ENCODE results near the gene ACBD6. TPM values are rescaled to one million over a fixed set of nuclear protein-coding genes. Genes with fewer than 3 reads are reported as not detected.

ACBD6 gene
- total and polyA plus RNA-seq, 4 donors: 8.3 to 17.3 (median 14.0) TPM

DNA sequence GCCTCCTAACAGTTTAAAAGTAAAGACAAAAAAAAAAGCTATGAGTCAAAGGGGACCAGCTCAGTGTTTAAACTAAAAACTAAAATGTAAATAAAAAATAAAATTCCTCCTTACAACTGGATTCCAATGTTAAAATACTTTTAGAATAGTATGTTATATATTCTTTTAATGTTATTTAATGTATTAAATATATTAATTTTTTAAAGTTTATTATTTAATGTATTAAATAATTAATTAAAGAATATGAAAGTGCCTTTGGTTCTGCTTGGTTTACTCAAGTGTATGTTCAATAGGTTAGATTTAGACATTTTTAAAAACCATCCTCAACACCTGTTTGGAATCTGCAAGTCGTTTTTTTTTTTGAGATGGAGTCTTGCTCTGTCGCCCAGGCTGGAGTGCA is 13.1 kb downstream of the ACBD6 start (continued):
- TF ChIP-seq ZBTB33 (IDR thresholded peaks at IDR 0.05) (no peak), TAF1 (conservative IDR thresholded peaks at IDR 0.05) (no peak)
- TF ChIP-seq, protein P1, sequence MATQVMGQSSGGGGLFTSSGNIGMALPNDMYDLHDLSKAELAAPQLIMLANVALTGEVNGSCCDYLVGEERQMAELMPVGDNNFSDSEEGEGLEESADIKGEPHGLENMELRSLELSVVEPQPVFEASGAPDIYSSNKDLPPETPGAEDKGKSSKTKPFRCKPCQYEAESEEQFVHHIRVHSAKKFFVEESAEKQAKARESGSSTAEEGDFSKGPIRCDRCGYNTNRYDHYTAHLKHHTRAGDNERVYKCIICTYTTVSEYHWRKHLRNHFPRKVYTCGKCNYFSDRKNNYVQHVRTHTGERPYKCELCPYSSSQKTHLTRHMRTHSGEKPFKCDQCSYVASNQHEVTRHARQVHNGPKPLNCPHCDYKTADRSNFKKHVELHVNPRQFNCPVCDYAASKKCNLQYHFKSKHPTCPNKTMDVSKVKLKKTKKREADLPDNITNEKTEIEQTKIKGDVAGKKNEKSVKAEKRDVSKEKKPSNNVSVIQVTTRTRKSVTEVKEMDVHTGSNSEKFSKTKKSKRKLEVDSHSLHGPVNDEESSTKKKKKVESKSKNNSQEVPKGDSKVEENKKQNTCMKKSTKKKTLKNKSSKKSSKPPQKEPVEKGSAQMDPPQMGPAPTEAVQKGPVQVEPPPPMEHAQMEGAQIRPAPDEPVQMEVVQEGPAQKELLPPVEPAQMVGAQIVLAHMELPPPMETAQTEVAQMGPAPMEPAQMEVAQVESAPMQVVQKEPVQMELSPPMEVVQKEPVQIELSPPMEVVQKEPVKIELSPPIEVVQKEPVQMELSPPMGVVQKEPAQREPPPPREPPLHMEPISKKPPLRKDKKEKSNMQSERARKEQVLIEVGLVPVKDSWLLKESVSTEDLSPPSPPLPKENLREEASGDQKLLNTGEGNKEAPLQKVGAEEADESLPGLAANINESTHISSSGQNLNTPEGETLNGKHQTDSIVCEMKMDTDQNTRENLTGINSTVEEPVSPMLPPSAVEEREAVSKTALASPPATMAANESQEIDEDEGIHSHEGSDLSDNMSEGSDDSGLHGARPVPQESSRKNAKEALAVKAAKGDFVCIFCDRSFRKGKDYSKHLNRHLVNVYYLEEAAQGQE (IDR thresholded peaks at IDR 0.05): no peak

- no peaks in the 10 kb centered on the region for H3K27me3 ChIP-seq (ENCODE audit: control insufficient read depth in 4 of 4, insufficient read depth in 4 of 4, low read length in 3 of 4)
- H3K4me1 ChIP-seq (ENCODE audit: control insufficient read depth in 4 of 4, insufficient read depth in 4 of 4, low read length in 3 of 4): no peaks in the 10 kb centered on the region
- H3K9ac ChIP-seq (ENCODE audit: low read depth in 1 of 2, low read length in 2 of 2): no peak overlapping the region
- no peaks in the 10 kb centered on the region for H3K9me3 ChIP-seq (ENCODE audit: control insufficient read depth in 4 of 4, low read length in 3 of 4)
- H3K36me3 ChIP-seq (ENCODE audit: control insufficient read depth in 4 of 4, insufficient read depth in 3 of 4, low read depth in 1 of 4, low read length in 3 of 4): peaks cover 0 to 3% (median 1%) of the 10 kb centered on the region in 4 donors
- H3K4me3 ChIP-seq (ENCODE audit: low read depth in 1 of 3, low read length in 3 of 3): no peak overlapping the region
- DNase-seq (ENCODE audit: low spot score): no peak
- H3K27ac ChIP-seq (ENCODE audit: low read depth in 1 of 2, low read length in 2 of 2): no peak overlapping the region
- TF ChIP-seq, protein P2, sequence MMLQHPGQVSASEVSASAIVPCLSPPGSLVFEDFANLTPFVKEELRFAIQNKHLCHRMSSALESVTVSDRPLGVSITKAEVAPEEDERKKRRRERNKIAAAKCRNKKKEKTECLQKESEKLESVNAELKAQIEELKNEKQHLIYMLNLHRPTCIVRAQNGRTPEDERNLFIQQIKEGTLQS (IDR thresholded peaks at IDR 0.05): no peak
- no peak for TF ChIP-seq HNF4G (IDR thresholded peaks at IDR 0.05)
- TF ChIP-seq, protein P1 (IDR thresholded peaks at IDR 0.05): no peak
- TF ChIP-seq NR2F2 (IDR thresholded peaks at IDR 0.05): no peak
- TF ChIP-seq MAX (IDR thresholded peaks at IDR 0.05): no peak
- TF ChIP-seq HNF4A (conservative IDR thresholded peaks at IDR 0.05): no peak
- TF ChIP-seq CTCF (IDR thresholded peaks at IDR 0.05; ENCODE audit: low read depth, low read length, missing input control): no peak
- WGBS: 91% methylated on average over 2 of the region's 2 CpGs
Measured at GRCh38 chr1:180488661-180489060, 13.7 kb downstream of the ACBD6 start.

All from liver (tissue), 9 donors.